Gastrocnemius medialis (tissue), 4 donors: ENCODE data around the gene ZNF135.

Experiments used
- CTCF ChIP-seq, 5 experiments: fragments of 450-650 bp in 3 of 5; fragments of 200-600 bp in 2 of 5; sonication (generic) in 2 of 5; IDR thresholded peaks in 4 of 5; conservative IDR thresholded peaks in 1 of 5; 1 replicate in 4 of 5; 2 replicates in 1 of 5; pipeline ENCODE4 v1.5.1; 2016 to 2019; ENCODE audit warnings: antibody characterized with exemption in 5 of 5, mild to moderate bottlenecking in 3 of 5, moderate library complexity in 3 of 5
- POLR2A ChIP-seq, 2 donors: fragments of 450-650 bp; IDR thresholded peaks; one replicate each; pipeline ENCODE4 v1.6.1; 2017; ENCODE audit warnings: antibody characterized with exemption in 2 of 2, mild to moderate bottlenecking in 2 of 2, moderate library complexity in 2 of 2

- TF ChIP-seq POLR2A (IDR thresholded peaks at IDR 0.05) (no peak), CTCF (IDR thresholded peaks at IDR 0.05 in 4 of 5, conservative IDR thresholded peaks at IDR 0.05 in 1 of 5) (no peak)
Measured at GRCh38 chr19:58044886-58045285, 14.2 kb upstream of the ZNF135 start.
